Endothelial cell (in vitro differentiated cells): ENCODE measurements around the gene TMEM204. TPM values are rescaled to one million over a fixed set of nuclear protein-coding genes. Genes with fewer than 3 reads are reported as not detected.

ENCODE experiments used
- DNase-seq: peaks from one replicate; pipeline ENCODE4 v3.0.0; 2021; ENCODE audit warnings: low spot score
- H3K27ac Mint-ChIP-seq: one replicate; pipeline ENCODE4 v1.8.0; 2021; ENCODE audit warnings: mixed read lengths, inconsistent platforms; ENCODE audit not compliant: unreplicated experiment
- H3K27me3 Mint-ChIP-seq: one replicate; pipeline ENCODE4 v1.8.0; 2021; ENCODE audit warnings: mild to moderate bottlenecking, moderate library complexity, mixed read lengths, inconsistent platforms; ENCODE audit not compliant: unreplicated experiment
- H3K36me3 Mint-ChIP-seq: one replicate; pipeline ENCODE4 v1.8.0; 2021; ENCODE audit warnings: mild to moderate bottlenecking, low read depth, mixed read lengths, inconsistent platforms; ENCODE audit not compliant: unreplicated experiment
- H3K4me1 Mint-ChIP-seq: one replicate; pipeline ENCODE4 v1.8.0; 2021; ENCODE audit warnings: mild to moderate bottlenecking, mixed read lengths, inconsistent platforms; ENCODE audit not compliant: unreplicated experiment
- H3K4me3 Mint-ChIP-seq: one replicate; pipeline ENCODE4 v1.8.0; 2021; ENCODE audit warnings: mild to moderate bottlenecking, mixed read lengths, inconsistent platforms; ENCODE audit not compliant: unreplicated experiment
- H3K9me3 Mint-ChIP-seq: one replicate; pipeline ENCODE4 v1.8.0; 2021; ENCODE audit warnings: mixed read lengths, inconsistent platforms; ENCODE audit not compliant: unreplicated experiment
- total RNA-seq: library from RNA; stranded (reverse); fragmentation: NEBNext Ultra II Directional; extraction: Animal tissue kit (Norgen Biotek cat#: 25700); gene quantifications from one replicate; pipeline ENCODE4 v1.2.1, GENCODE V29; 2021; ENCODE audit not compliant: unreplicated experiment
- TF ChIP-seq, protein P1 (sequence below): fragments of 200-600 bp; sonication (generic); IDR thresholded peaks from one replicate; pipeline ENCODE4 v1.5.0; 2021; ENCODE audit warnings: antibody characterized with exemption; ENCODE audit not compliant: unreplicated experiment

TMEM204 gene
- total RNA-seq, 1 donor from 2014 or later = 66.3 TPM

DNA sequence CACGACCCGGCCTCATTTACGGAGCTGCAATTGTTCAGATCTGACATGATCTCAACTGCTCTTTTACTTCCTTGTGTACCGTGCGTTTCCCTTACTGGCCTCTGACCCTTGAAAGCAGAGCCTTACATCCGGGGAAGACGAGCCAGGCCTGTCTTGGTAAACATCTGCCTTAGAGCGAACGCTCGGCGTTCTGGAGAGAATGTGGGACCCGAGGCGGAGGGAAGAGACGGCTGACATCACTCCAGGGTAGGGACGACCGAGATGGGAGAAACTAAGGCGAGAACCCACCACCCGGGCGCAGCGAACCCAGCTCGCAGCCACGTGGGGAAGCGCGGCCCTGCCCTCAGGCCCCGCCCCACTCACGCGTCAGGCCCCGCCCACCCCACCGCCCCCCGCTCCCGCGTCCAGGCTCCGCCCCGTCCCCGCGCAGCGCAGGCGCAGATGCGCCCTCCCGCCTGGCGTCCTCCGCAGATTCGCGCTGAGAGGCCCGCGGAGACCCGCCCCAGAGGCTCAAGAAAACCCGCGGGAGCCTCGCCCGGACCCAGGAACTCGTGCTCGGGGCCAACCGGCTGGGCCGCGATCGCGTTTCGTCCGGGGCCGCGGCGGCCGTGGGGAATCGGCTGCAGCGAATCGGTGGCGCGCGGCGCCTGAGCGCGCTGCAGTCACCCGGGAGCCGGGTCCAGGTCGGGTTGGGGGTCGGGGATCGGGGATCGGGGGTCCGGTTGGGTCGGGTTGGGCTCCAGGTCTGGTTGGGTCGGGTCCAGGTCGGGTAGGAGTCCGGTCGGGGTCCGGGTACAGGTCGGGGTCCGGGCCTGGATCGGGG lies 40.3 kb upstream of the TMEM204 start, which contains the start of gene TELO2:
TSS of gene TELO2 (plus strand) at position 438 of the 823 bp plus-strand sequence. CDS start 922 bp downstream, outside the sequence.
- Mint-ChIP-seq H3K4me1 (peaks cover 12% of the 10 kb centered on the region), H3K27ac (peak within 1 kb of the TSS; percentile 88), H3K36me3 (peaks cover 1% of the 10 kb centered on the region), H3K4me3 (peak within 1 kb of the TSS; percentile 95), H3K9me3 (no peaks in the 10 kb centered on the region), H3K27me3 (peaks cover 13% of the 10 kb centered on the region)
- TF ChIP-seq, protein P1, sequence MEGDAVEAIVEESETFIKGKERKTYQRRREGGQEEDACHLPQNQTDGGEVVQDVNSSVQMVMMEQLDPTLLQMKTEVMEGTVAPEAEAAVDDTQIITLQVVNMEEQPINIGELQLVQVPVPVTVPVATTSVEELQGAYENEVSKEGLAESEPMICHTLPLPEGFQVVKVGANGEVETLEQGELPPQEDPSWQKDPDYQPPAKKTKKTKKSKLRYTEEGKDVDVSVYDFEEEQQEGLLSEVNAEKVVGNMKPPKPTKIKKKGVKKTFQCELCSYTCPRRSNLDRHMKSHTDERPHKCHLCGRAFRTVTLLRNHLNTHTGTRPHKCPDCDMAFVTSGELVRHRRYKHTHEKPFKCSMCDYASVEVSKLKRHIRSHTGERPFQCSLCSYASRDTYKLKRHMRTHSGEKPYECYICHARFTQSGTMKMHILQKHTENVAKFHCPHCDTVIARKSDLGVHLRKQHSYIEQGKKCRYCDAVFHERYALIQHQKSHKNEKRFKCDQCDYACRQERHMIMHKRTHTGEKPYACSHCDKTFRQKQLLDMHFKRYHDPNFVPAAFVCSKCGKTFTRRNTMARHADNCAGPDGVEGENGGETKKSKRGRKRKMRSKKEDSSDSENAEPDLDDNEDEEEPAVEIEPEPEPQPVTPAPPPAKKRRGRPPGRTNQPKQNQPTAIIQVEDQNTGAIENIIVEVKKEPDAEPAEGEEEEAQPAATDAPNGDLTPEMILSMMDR = no peak
- peak; percentile 87 for DNase-seq

DNA sequence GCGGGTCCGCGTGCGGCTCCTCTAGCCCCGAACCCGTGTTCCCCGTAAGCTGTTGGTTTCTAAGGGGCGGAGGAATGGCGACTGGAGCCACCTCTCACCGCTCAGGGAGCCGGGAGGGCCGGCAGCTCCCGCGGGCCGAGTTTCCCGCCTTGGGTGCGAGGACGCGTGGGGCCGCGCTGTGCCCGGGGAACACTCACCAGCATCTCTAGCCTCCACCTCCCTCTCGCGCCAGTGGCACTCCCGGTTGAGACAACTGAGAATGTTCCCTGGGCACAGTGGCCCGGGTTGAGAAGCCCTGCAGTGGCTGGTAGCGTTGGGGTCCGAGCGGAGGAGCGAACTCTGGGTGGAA lies 39.7 kb upstream of the TMEM204 start:
- Mint-ChIP-seq H3K36me3 (peaks cover 7% of the 10 kb centered on the region), H3K4me1 (peaks cover 8% of the 10 kb centered on the region), H3K9me3 (no peaks in the 10 kb centered on the region), H3K27ac (peak overlapping the region; percentile 64), H3K4me3 (peak overlapping the region; percentile 91), H3K27me3 (peaks cover 9% of the 10 kb centered on the region)
- DNase-seq = no peak
- TF ChIP-seq, protein P1 = no peak

DNA sequence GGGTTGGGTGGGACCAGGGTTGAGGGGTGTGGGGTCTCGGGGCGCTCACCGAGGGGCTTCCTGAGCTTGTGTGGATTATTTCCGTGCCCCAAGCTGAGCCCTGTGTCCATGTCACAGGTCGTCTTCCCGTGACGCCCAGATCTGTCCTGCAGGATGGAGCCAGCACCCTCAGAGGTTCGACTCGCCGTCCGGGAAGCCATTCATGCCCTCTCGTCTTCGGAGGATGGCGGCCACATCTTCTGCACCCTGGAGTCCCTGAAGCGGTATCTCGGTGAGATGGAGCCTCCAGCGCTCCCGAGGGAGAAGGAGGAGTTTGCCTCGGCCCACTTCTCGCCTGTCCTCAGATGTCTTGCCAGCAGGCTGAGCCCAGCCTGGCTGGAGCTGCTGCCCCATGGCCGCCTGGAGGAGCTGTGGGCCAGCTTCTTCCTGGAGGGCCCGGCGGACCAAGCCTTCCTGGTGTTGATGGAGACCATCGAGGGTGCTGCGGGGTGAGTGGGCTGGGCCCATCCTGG lies 39.3 kb upstream of the TMEM204 start:
- Mint-ChIP-seq H3K4me3 (peak overlapping the region; percentile 91), H3K4me1 (peaks cover 8% of the 10 kb centered on the region), H3K27ac (peak overlapping the region; percentile 64), H3K36me3 (peaks cover 7% of the 10 kb centered on the region), H3K27me3 (peaks cover 9% of the 10 kb centered on the region), H3K9me3 (no peaks in the 10 kb centered on the region)
- TF ChIP-seq, protein P1 = no peak
- peak; percentile 48 for DNase-seq

DNA sequence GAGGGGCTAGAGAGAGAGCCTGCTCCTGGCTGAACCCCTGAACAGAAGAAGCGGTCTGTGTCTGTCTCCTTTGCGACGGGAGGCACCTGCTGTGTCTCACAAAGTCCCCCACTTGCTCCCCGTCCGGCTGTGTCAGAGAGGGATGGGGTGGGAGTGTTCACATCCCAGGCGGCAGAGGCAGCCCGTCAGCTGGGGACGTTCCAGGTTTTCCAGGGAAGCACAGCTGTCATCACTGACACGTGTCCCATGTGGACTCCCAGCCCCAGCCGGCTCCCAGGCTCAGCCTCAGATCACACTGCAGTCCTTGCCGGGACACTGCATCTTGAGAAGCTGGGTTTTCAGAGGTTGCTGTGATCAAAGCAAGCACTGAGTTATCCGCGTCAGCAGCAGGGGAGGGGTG lies 38.8 kb upstream of the TMEM204 start:
- peak overlapping the region; percentile 91 for H3K4me3 Mint-ChIP-seq
- H3K36me3 Mint-ChIP-seq = peaks cover 7% of the 10 kb centered on the region
- H3K27me3 Mint-ChIP-seq = peaks cover 9% of the 10 kb centered on the region
- H3K4me1 Mint-ChIP-seq = peaks cover 8% of the 10 kb centered on the region
- TF ChIP-seq, protein P1 = no peak
- H3K9me3 Mint-ChIP-seq = no peaks in the 10 kb centered on the region
- no peak overlapping the region for H3K27ac Mint-ChIP-seq
- DNase-seq = no peak

DNA sequence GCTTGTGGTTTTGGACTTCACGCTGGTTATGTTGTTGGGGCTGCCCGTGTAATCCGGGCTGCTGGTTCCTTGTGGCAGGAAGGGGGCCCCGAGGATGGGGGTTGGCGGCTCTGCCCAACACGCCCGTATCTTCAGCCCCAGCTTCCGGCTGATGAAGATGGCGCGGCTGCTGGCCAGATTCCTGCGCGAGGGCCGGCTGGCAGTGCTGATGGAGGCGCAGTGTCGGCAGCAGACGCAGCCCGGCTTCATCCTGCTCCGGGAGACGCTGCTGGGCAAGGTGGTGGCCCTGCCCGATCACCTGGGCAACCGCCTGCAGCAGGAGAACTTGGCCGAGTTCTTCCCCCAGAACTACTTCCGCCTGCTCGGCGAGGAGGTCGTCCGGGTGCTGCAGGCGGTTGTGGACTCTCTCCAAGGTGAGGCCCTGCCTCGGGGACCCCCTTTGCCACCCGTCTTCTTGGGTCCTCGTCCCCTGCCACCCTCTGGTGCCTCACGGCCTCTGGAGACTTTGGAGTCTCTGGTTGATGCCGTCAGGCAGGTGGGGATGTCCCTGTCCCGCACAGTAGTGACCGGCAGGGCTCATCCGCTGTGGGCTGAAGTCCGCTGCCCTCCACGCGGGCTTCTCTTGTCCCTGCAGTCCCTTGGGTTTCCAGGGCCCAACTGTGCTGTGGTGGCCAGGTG lies 38.1 kb upstream of the TMEM204 start:
- Mint-ChIP-seq H3K27ac (no peak overlapping the region), H3K4me3 (no peak overlapping the region), H3K27me3 (peaks cover 9% of the 10 kb centered on the region), H3K36me3 (peaks cover 7% of the 10 kb centered on the region), H3K9me3 (no peaks in the 10 kb centered on the region), H3K4me1 (peaks cover 8% of the 10 kb centered on the region)
- DNase-seq = no peak
- TF ChIP-seq, protein P1 = no peak
